A673 (cell line): ENCODE results near the gene NPB.
A peak's percentile ranks its signal among the peaks of the same experiment; 100 is the strongest.

Experiments
- EZH2 ChIP-seq: fragments of 200-600 bp; sonication (generic); IDR thresholded peaks from 2 replicates; pipeline ENCODE4 v1.6.1; 2017; ENCODE audit warnings: borderline replicate concordance, low read depth, mild to moderate bottlenecking, mixed read lengths, antibody characterized with exemption, low read length; ENCODE audit not compliant: poor library complexity, severe bottlenecking
- TF ChIP-seq, protein P1 (sequence below): fragments of 300-800, 200-600 bp; sonication (generic); conservative IDR thresholded peaks from 2 replicates; pipeline ENCODE4 v1.5.1; 2017; ENCODE audit warnings: low read depth, mild to moderate bottlenecking, antibody characterized with exemption, low read length, moderate library complexity, mixed read lengths

DNA sequence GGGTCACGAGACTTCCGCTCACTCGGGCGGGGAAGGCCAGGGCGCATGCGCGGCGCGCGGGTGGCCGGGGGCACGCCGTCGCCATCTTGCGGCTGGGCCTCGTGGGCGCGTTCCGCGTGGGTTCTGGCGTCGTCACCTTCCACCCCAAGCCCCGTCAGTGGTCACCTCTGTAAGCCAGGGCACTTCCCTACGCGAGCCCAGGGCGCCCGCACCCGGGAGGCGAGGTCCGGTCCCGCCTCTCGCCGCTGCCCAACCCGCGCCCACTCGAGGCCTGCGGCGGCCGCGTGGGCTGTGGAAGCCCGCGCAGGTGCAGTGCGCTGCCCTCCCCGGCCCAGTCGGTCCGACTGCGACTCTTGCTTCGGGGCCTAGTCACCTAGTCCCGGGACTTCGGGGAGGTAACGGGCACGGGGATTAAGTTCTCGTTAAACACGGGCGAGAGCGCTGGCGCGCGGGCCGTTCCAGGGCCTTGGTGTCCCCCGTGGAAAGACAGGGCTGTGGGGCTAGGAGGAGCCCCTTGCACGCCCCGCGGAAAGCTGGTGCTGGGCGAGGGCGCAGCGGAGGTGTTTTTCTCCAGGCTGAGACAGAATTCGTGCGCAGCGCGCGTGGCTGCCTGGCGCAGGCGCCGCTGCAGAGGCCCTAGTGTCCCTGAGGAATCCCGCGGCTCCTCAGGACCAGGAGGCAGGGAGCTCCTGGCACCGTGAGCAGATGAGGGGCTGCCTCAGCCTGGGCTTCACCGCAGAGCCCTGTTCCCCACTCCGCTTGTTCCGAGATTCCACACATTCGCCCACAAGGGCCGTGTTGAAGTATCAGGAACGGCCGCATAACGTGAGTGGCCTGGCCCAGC, 30.4 kb upstream of the NPB start:
- TF ChIP-seq, protein P1, sequence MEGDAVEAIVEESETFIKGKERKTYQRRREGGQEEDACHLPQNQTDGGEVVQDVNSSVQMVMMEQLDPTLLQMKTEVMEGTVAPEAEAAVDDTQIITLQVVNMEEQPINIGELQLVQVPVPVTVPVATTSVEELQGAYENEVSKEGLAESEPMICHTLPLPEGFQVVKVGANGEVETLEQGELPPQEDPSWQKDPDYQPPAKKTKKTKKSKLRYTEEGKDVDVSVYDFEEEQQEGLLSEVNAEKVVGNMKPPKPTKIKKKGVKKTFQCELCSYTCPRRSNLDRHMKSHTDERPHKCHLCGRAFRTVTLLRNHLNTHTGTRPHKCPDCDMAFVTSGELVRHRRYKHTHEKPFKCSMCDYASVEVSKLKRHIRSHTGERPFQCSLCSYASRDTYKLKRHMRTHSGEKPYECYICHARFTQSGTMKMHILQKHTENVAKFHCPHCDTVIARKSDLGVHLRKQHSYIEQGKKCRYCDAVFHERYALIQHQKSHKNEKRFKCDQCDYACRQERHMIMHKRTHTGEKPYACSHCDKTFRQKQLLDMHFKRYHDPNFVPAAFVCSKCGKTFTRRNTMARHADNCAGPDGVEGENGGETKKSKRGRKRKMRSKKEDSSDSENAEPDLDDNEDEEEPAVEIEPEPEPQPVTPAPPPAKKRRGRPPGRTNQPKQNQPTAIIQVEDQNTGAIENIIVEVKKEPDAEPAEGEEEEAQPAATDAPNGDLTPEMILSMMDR = peak; percentile 38; the same call in 1 of the 2 replicates
- no peak for TF ChIP-seq EZH2
